CD4-positive, alpha-beta T cell treated with Interferon gamma for 1 hour (primary cell): ENCODE data around the gene PXYLP1.
"Not testable (repeated sequence)": the region's sequence is repeated elsewhere in the genome, so short reads cannot be mapped to it uniquely, and the experiment has no call there.

Source experiments
- DNase-seq: peaks from one replicate; pipeline ENCODE4 v3.0.0-alpha.2; 2020

Gene PXYLP1

GRCh38 chr3:141231101-141231951 is at the start of gene PXYLP1:
Gene PXYLP1 (plus strand): TSS chr3:141231825. CDS start chr3:141260176, 28,351 bp downstream.
- peak; percentile 86 for DNase-seq

GRCh38 chr3:141183606-141184005 is 48.0 kb upstream of the PXYLP1 start:
- DNase-seq = no peak

GRCh38 chr3:141184430-141184829 is 47.2 kb upstream of the PXYLP1 start:
- DNase-seq = no peak

- DNase-seq = no peak
Measured at GRCh38 chr3:141191097-141191749, 40.4 kb upstream of the PXYLP1 start.

GRCh38 chr3:141192345-141192744 is 39.3 kb upstream of the PXYLP1 start:
- DNase-seq = peak; percentile 91

- DNase-seq = no peak
Measured at GRCh38 chr3:141193066-141193830, 38.4 kb upstream of the PXYLP1 start.

GRCh38 chr3:141201122-141201521 is 30.5 kb upstream of the PXYLP1 start:
- no peak for DNase-seq

GRCh38 chr3:141202682-141203081 is 28.9 kb upstream of the PXYLP1 start:
- DNase-seq = no peak

GRCh38 chr3:141203866-141204265 is 27.8 kb upstream of the PXYLP1 start:
- DNase-seq = no peak

GRCh38 chr3:141204343-141204742 is 27.3 kb upstream of the PXYLP1 start:
- DNase-seq = no peak

- DNase-seq = not testable (repeated sequence)
Measured at GRCh38 chr3:141211306-141211705, 20.3 kb upstream of the PXYLP1 start.

GRCh38 chr3:141212101-141212500 is 19.5 kb upstream of the PXYLP1 start:
- DNase-seq = no peak

GRCh38 chr3:141212555-141212954 is 19.1 kb upstream of the PXYLP1 start:
- no peak for DNase-seq

- no peak for DNase-seq
Measured at GRCh38 chr3:141216975-141217374, 14.7 kb upstream of the PXYLP1 start.

GRCh38 chr3:141217389-141217788 is 14.2 kb upstream of the PXYLP1 start:
- no peak for DNase-seq

- DNase-seq = no peak
Measured at GRCh38 chr3:141218162-141218835, 13.3 kb upstream of the PXYLP1 start.

GRCh38 chr3:141218926-141219325 is 12.7 kb upstream of the PXYLP1 start:
- DNase-seq = no peak

- DNase-seq = no peak
Measured at GRCh38 chr3:141223673-141224166, 7.9 kb upstream of the PXYLP1 start.

- DNase-seq = no peak
Measured at GRCh38 chr3:141225939-141226338, 5.7 kb upstream of the PXYLP1 start.

GRCh38 chr3:141227216-141227615 is 4.4 kb upstream of the PXYLP1 start:
- DNase-seq = no peak

GRCh38 chr3:141227752-141228151 is 3.9 kb upstream of the PXYLP1 start:
- no peak for DNase-seq

- DNase-seq = no peak
Measured at GRCh38 chr3:141228395-141228794, 3.2 kb upstream of the PXYLP1 start.

- DNase-seq = no peak
Measured at GRCh38 chr3:141229132-141229531, 2.5 kb upstream of the PXYLP1 start.
